Myocyte (in vitro differentiated cells): Measurements from ENCODE around the gene RNF152. TPM values are rescaled to one million over a fixed set of nuclear protein-coding genes. Genes with fewer than 3 reads are reported as not detected.
A peak's percentile ranks its signal among the peaks of the same experiment; 100 is the strongest.

Experiments
- DNase-seq: peaks from one replicate; pipeline ENCODE4 v3.0.0-alpha.2; 2012; ENCODE audit warnings: low read depth
- total RNA-seq: library from RNA; depleted of rRNA; stranded (reverse); fragments of >200 nt; gene quantifications from 2 replicates; pipeline ENCODE4 v1.2.3, GENCODE V29; 2014

The RNF152 gene
- total RNA-seq, 1 donor from 2014 or later = 6.8 TPM

DNA sequence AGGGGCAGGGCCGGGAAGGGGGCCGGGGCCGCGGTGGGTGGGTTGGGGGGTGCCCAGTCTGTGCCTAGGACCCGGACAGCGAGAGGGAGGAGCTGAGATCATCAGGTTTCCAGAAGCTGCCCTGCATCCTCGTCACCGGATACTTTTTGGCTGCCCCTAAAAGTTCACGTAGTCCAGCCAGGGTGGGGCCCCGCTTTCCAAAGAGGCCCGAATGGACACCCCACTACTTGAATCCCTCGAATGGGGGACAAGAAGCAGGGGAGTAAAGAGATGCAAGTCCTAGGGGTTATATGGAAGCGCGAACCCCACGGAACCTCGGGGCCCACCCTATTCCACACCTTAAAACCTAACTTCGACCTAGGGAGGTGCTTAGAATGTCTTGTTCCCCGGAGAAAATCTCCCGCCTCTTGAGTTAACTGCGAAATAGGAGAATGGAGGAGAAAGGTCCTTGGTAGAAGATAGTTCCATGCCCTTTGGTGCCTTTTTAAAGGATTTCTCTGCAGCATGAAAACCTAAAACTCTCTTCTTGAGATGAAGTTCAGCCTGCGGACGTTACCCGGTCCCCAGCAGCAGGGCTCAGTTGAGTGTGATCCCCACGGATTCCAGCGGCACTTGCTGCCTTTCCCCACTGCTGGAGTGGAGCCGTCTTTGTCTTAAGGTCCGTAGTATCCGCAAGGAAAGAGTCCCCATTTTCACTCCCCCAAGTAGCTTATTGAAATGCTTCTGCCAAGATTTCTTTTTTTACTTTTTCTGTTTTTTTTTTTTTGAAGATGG is 2.1 kb upstream of the RNF152 start:
- no peak for DNase-seq

DNA sequence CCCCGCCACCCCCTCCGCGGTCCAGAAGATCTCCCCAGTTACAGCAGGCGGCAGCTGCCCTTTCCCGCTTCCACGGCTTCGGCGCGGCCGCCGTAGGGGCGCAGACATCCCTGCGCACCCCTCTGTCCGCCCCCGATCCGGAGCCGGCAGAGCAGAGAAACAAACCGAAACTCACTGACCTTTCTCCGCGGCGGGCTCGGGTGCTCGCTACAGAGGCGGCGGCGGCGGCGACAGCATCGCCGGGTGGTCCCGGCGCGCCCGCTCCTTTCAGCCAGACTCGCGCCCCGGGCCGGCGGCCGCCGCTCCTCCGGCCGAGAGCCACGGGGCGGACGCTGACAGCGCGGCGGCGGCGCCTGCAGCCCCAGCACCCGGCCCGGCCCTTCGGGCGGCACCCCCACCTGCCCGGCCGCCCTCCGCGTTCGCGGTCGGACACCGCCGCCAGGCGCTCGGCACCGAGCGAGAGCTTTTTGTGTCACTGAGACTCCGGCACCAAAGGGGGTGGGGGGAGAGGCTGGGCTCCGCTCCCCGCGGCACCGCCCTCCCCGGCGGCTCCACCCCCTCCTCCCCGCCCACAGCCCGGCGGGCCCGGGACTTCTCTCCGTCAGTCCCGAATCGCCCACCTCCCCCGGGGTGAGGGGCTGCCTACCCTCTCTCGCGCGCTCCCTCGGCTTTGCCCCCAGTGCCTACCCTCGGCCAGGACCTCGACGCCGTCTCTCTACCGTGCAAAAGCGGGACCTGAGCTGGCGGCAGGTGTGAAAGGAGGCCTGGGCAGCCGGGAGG is 1.4 kb upstream of the RNF152 start:
- DNase-seq = peak; percentile 75

- DNase-seq = peak; percentile 28
These were observed 633 bp upstream of the RNF152 start for GRCh38 chr18:61893309-61893970.

DNA sequence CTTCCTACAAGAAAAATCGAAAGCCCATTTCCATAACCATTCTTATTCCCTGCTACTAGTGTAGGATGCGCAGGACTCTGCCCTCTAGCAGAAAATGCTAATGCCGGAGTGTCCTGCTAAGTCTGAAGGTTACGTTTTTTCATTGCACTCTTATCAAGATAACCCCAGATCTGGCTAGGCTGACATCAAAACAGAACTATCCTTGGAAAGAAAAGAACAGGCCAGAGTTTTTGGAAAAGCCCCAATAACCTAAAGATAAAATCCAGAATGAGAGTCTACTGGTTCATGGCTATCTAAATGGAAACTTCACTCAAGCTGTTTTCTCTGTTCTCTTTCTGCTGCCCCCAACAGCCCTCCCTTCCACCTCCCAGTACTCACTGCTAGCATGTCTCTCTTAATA is 913 bp downstream of the RNF152 start:
- DNase-seq = no peak

DNA sequence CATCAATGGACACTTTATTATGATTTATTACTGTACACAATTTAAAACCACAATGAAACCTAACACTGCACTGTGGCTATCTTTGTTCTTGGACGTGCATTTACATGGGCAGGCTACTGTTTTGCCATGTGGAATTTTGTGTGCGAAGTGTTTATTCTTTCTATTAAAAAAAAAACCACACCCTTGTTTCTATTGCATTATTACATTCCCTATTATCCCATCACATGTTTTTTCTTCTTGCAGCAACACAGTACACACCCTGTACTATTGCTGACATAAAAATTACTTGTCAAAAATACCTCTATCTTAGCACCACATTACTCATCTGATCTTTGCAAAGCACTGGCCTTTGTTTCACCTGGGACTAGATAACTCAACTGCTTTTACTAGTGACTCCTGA is 1.5 kb downstream of the RNF152 start:
- DNase-seq = peak; percentile 7

DNA sequence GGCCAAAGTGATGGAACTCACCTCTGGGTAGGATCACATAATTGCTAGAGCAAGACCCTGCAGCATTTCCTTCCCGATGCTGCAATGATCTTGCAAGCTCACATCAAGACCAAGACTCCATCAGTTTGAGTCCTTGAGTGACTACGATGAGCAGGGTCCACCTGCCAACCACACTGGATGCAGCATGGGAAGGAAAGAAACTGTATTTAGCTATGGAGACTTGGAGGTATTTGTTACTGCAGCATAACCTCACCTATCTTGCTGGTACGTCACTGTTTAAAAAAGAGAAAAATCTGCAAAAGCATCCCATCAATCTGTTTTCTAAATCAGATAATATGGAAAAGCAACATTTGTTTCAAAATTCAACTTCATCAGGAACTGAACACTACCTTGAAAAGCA is 2.5 kb downstream of the RNF152 start:
- no peak for DNase-seq

- no peak for DNase-seq
These were observed 3.3 kb downstream of the RNF152 start for GRCh38 chr18:61889541-61889940.

- no peak for DNase-seq
These were observed 4.2 kb downstream of the RNF152 start for GRCh38 chr18:61888622-61889021.

DNA sequence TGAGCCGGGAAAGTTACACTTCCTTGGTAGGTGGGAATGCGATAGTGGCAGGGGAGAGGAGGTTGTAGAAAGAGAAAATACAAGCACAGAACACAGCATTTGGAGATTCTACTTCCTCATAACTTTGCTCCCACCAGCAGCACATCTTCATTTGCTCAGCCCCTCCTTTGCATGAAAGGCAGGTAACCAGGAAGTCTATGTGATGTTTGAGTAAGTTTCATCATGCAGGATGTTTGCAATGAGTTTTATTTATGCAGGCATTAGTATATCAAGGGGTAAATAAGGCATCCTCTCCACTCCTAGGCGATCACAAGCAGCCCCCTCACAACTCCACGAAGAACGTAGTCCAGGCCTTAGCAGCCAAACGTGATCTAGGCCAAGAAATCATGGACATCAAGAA is 5.0 kb downstream of the RNF152 start:
- no peak for DNase-seq

DNA sequence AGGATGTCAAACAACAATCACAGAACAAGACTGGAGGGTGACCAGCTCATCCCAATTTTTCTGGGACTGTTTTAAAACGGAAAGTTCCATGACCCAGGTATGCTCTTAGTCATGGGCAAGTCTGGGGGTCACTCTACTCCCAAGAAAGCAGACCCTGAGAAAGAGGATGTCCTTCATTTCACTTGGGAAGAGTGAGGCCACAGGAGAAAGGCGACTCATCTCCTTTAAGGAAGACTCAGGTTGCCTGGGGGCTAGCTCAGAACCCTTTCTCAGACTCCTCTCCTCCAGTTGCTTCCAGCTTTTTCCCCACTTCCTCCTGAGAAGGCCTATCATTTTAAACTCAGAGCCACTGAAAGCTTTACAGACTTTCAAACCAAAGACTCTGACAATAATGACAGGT is 9.3 kb downstream of the RNF152 start:
- DNase-seq = no peak

- no peak for DNase-seq
These were observed 10.4 kb downstream of the RNF152 start for GRCh38 chr18:61882296-61883004.

DNA sequence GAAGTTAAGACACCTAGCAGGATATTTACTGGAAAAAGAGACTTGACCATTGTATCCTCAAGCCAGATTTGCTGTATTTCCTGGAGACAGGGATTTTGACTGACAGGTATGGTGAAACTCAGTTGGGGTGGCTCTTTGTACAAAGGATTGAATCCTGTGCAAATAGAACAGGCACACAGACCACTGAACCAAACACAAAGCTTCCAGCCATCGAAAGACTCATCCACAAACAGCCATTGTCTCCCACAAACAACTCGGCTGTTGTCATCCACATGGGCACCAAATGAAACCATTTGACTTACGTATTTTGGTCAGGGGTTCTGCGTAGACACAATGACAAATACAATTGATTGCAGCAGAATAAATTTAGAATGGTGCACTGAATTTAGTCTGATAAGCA is 15.9 kb downstream of the RNF152 start:
- DNase-seq = no peak

GRCh38 chr18:61870151-61870550 is 22.7 kb downstream of the RNF152 start:
- DNase-seq = no peak

GRCh38 chr18:61869636-61870035 is 23.2 kb downstream of the RNF152 start:
- DNase-seq = no peak

DNA sequence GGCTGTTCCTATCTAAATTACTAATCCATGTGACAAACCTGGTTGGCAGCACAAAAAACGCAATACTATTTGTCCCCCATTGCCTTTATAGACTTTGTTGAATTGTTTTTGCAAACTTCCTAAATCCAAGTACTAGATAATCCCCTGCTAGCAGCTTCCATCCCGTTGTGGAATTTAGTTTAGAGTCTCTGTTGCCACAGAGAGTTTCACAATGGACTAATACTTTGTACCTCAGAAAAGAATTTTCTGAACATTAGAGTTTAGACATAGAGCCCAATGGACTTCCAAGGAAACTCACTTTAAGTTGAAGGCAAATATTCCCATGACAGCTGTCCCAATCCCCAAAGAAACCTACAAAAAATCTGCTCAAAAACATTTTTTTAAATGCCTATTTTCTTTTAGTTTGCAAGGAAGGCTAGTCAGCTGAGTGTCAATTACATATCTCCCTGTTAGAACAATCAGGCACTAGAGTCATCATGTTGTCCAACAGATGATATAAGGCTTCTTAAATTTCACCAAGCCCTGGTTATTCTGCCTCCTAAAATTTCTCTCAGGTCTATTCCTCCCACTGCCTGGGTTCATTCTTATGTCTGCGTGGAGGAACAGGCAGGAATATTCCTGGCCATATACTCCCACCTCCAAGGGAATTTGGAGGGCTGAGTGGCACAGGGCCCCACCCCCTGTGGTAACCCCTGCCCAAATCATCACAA is 27.2 kb downstream of the RNF152 start:
- DNase-seq = peak; percentile 31

GRCh38 chr18:61861372-61861771 is 31.4 kb downstream of the RNF152 start:
- no peak for DNase-seq

- DNase-seq = no peak
These were observed 32.5 kb downstream of the RNF152 start for GRCh38 chr18:61860302-61860701.

- DNase-seq = no peak
These were observed 33.7 kb downstream of the RNF152 start for GRCh38 chr18:61859113-61859512.

- no peak for DNase-seq
These were observed 36.1 kb downstream of the RNF152 start for GRCh38 chr18:61856678-61857077.

GRCh38 chr18:61855449-61856378 is 37.1 kb downstream of the RNF152 start:
- no peak for DNase-seq
